Sigmoid colon (tissue), 7 donors: ENCODE data around the gene SH3GLB2. TPM values are rescaled to one million over a fixed set of nuclear protein-coding genes. Genes with fewer than 3 reads are reported as not detected.

Experiments
- DNase-seq: peaks from one replicate; pipeline ENCODE4 v3.0.0-alpha.2; 2019
- H3K27ac ChIP-seq, 4 donors: fragments of 200-600 bp; sonication (generic); one replicate each; pipeline ENCODE4 v1.5.1; 2016 to 2019; ENCODE audit warnings: mild to moderate bottlenecking in 1 of 4
- H3K27me3 ChIP-seq, 3 donors: fragments of 200-600 bp; sonication (generic); one replicate each; pipeline ENCODE4 v1.5.1; 2019; ENCODE audit warnings: mild to moderate bottlenecking in 1 of 3
- H3K36me3 ChIP-seq, 4 donors: fragments of 200-600 bp; sonication (generic); one replicate each; pipeline ENCODE4 v1.5.1; 2016 to 2019
- H3K4me1 ChIP-seq, 4 donors: fragments of 200-600 bp; sonication (generic); one replicate each; pipeline ENCODE4 v1.5.1; 2017 to 2019
- H3K4me3 ChIP-seq, 4 donors: fragments of 200-600 bp; sonication (generic); one replicate each; pipeline ENCODE4 v1.5.1; 2017 to 2019; ENCODE audit warnings: mild to moderate bottlenecking in 2 of 4, moderate library complexity in 1 of 4
- H3K9me3 ChIP-seq, 4 donors: fragments of 200-600 bp in 3 of 4; sonication (generic) in 3 of 4; one replicate each; pipeline versions ENCODE4 v1.5.1 to v1.6.1; 2013 to 2019
- EP300 ChIP-seq, 4 donors: sonication (generic); formaldehyde crosslinking; IDR thresholded peaks; one replicate each; pipeline ENCODE4 v1.6.1; 2017; ENCODE audit warnings: antibody characterized with exemption in 4 of 4
- POLR2A ChIP-seq, 2 donors: fragments of 450-650 bp; IDR thresholded peaks; one replicate each; pipeline ENCODE4 v1.6.1; 2016; ENCODE audit warnings: antibody characterized with exemption in 2 of 2, mild to moderate bottlenecking in 2 of 2, moderate library complexity in 2 of 2
- POLR2AphosphoS5 ChIP-seq, 4 donors: sonication (generic); formaldehyde crosslinking; IDR thresholded peaks; one replicate each; pipeline ENCODE4 v1.6.1; 2017; ENCODE audit warnings: antibody characterized with exemption in 4 of 4
- WGBS, 2 donors: extraction: QIAGEN DNeasy Blood & Tissue Kit; methylation state at CpG; one replicate each; pipeline ENCODE4 v1.1.7; 2013; 5-methylcytosine and 5-hydroxymethylcytosine counted together
- intact Hi-C: fragments of 100-400 bp; cut with DNase I; formaldehyde crosslinking; loops from one replicate; pipeline ENCODE4 v1.15.1; 2023
- polyA plus RNA-seq, 3 donors: library from polyadenylated mRNA; stranded (reverse); fragments of 200-250 nt; gene quantifications; one replicate each; pipeline ENCODE4 v1.2.3, GENCODE V29; 2013
- total RNA-seq, 4 donors: library from RNA; depleted of rRNA; stranded (reverse); fragments of >200 nt; gene quantifications; one replicate each; pipeline ENCODE4 v1.1.0, GENCODE V29; 2016
- TF ChIP-seq, protein P1 (sequence below), 4 experiments: fragments of 450-650 bp in 3 of 4; fragments of 200-600 bp in 1 of 4; IDR thresholded peaks; one replicate each; pipeline ENCODE4 v1.5.1; 2016 to 2019; ENCODE audit warnings: antibody characterized with exemption in 4 of 4, mild to moderate bottlenecking in 3 of 4, moderate library complexity in 2 of 4
- donor health status: healthy with polysubstance abuse.
- donor health status: Bipolar disorder and iron deficiency.
- donor health status: healthy.

Gene SH3GLB2
- total and polyA plus RNA-seq, 7 donors: 49.7 to 143 (median 68.8) TPM

GRCh38 chr9:129070696-129071525, 42.8 kb upstream of the SH3GLB2 start:
- DNase-seq: no peak
- H3K9me3 ChIP-seq: no peaks in the 10 kb centered on the region
- H3K4me3 ChIP-seq: no peak overlapping the region
- no peak overlapping the region for H3K27ac ChIP-seq
- TF ChIP-seq, protein P1, sequence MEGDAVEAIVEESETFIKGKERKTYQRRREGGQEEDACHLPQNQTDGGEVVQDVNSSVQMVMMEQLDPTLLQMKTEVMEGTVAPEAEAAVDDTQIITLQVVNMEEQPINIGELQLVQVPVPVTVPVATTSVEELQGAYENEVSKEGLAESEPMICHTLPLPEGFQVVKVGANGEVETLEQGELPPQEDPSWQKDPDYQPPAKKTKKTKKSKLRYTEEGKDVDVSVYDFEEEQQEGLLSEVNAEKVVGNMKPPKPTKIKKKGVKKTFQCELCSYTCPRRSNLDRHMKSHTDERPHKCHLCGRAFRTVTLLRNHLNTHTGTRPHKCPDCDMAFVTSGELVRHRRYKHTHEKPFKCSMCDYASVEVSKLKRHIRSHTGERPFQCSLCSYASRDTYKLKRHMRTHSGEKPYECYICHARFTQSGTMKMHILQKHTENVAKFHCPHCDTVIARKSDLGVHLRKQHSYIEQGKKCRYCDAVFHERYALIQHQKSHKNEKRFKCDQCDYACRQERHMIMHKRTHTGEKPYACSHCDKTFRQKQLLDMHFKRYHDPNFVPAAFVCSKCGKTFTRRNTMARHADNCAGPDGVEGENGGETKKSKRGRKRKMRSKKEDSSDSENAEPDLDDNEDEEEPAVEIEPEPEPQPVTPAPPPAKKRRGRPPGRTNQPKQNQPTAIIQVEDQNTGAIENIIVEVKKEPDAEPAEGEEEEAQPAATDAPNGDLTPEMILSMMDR (IDR thresholded peaks at IDR 0.05): no peak
- no peak for TF ChIP-seq POLR2A (IDR thresholded peaks at IDR 0.05)
- no peak for TF ChIP-seq EP300 (IDR thresholded peaks at IDR 0.05)
- TF ChIP-seq POLR2AphosphoS5 (IDR thresholded peaks at IDR 0.05): no peak
- no peaks in the 10 kb centered on the region for H3K4me1 ChIP-seq
- intact Hi-C loops: no loop called here
- H3K36me3 ChIP-seq: peaks cover 9 to 49% (median 20%) of the 10 kb centered on the region in 4 donors
- H3K27me3 ChIP-seq: no peaks in the 10 kb centered on the region
- 80 to 86% methylated on average over 21 of the region's 21 CpGs for WGBS, 2 donors

GRCh38 chr9:129069862-129070641, 41.9 kb upstream of the SH3GLB2 start:
- Histone ChIP-seq H3K4me1 (no peaks in the 10 kb centered on the region), H3K4me3 (no peak overlapping the region), H3K9me3 (no peaks in the 10 kb centered on the region), H3K27ac (no peak overlapping the region), H3K36me3 (peaks cover 9 to 58% (median 26%) of the 10 kb centered on the region in 4 donors), H3K27me3 (no peaks in the 10 kb centered on the region)
- intact Hi-C loops: no loop called here
- WGBS, 2 donors: 82 to 83% methylated on average over 26 of the region's 26 CpGs
- TF ChIP-seq EP300 (IDR thresholded peaks at IDR 0.05): no peak
- TF ChIP-seq, protein P1 (IDR thresholded peaks at IDR 0.05): no peak
- TF ChIP-seq POLR2AphosphoS5 (IDR thresholded peaks at IDR 0.05): no peak
- no peak for TF ChIP-seq POLR2A (IDR thresholded peaks at IDR 0.05)
- no peak for DNase-seq

DNA sequence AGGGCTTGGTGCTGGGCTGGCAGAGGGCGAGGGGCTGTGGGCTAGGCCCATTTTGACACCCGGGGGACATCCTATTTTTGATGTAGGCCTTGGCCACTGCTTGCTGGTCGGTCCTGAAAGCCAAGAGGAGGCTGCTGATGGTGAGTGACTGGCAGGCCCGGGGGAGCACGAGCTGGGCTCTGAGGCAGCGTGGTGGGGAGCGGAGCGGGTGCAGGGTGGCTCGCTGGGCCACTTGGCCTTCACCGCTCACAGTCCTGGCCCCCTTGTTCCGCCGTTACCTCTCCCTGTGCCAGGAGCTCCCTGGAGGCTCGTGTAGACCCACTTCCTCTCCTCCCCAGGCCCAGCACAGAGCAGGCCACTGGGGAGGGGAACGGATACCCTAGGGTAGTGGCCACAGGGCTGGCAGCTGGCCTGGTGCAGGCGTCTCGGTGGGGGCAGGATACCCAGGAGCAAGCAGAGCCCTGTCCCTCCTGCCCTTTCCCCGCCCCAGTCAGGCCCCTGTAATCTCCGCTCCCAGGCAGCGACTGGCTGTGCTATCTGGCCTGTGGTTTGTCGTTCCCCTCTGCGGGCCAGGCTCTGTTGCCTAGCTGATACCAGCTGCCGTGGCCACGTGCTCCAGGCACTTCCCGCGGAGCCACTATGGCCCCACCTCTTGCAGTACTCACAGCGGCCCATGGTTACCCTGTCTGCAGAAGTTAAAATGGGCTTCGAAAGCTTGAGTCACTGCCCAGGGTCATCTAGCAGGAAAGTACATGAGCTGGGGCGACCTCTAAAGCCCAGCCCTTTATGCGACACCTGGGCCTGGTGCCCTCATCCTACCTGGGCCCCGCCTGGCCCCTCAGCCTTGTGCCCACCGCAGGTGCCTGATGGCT, 41.1 kb upstream of the SH3GLB2 start:
- Histone ChIP-seq H3K4me1 (no peaks in the 10 kb centered on the region), H3K27ac (no peak overlapping the region), H3K4me3 (no peak overlapping the region), H3K27me3 (no peaks in the 10 kb centered on the region), H3K9me3 (no peaks in the 10 kb centered on the region), H3K36me3 (peaks cover 9 to 66% (median 29%) of the 10 kb centered on the region in 4 donors)
- peak; percentile 73 for DNase-seq
- intact Hi-C loops: no loop called here
- 62 to 81% methylated on average over 31 of the region's 31 CpGs for WGBS, 2 donors
- TF ChIP-seq POLR2AphosphoS5 (IDR thresholded peaks at IDR 0.05) (no peak), EP300 (IDR thresholded peaks at IDR 0.05) (no peak)
- TF ChIP-seq, protein P1 (IDR thresholded peaks at IDR 0.05): no peak

DNA sequence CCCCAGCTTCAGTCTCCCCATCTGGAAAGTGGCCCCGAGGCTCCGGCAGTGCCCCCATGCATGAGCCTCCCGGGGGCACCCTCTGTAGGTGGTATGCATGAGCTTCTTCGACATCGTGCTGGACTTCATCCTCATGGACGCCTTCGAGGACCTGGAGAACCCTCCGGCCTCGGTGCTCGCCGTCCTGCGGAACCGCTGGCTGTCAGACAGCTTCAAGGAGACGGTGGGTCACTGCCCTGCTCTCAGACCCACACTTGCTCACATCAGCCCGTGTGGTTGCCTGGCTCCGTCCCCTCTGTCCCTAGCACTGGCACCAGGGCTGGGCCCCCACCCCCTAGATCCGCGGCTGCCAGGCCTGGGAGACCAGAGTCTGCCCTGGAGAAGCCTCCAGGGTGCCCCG, 40.0 kb upstream of the SH3GLB2 start:
- Histone ChIP-seq H3K27me3 (no peaks in the 10 kb centered on the region), H3K4me1 (no peaks in the 10 kb centered on the region), H3K4me3 (no peak overlapping the region), H3K27ac (no peak overlapping the region), H3K36me3 (peaks cover 9 to 77% (median 38%) of the 10 kb centered on the region in 4 donors), H3K9me3 (no peaks in the 10 kb centered on the region)
- TF ChIP-seq POLR2A (IDR thresholded peaks at IDR 0.05) (no peak), POLR2AphosphoS5 (IDR thresholded peaks at IDR 0.05) (no peak), EP300 (IDR thresholded peaks at IDR 0.05) (no peak)
- TF ChIP-seq, protein P1 (IDR thresholded peaks at IDR 0.05): no peak
- no peak for DNase-seq
- 93 to 94% methylated on average over 19 of the region's 19 CpGs for whole genome bisulfite sequencing, 2 donors
- intact Hi-C loops: no loop called here
